Activated T-cell treated with anti-CD3 and anti-CD28 coated beads, Interleukin-2, amount 50 U/mL, for 4 hours (primary cell): ENCODE data around the gene SORBS1. TPM values are rescaled to one million over a fixed set of nuclear protein-coding genes. Genes with fewer than 3 reads are reported as not detected.
A peak's percentile ranks its signal among the peaks of the same experiment; 100 is the strongest.

ENCODE experiments used
- ATAC-seq, 2 donors: fragments of 200-7000 bp; cut with Tn5 transposase; one replicate each; pipeline ENCODE4 v1.10.0; 2021
- DNase-seq: peaks from one replicate; pipeline ENCODE4 v3.0.0-alpha.2; 2020
- H3K27me3 Mint-ChIP-seq: one replicate; pipeline ENCODE4 v1.8.0; 2021; ENCODE audit warnings: low read depth, mixed read lengths
- H3K36me3 Mint-ChIP-seq: one replicate; pipeline ENCODE4 v1.8.0; 2022; ENCODE audit warnings: mixed read lengths; ENCODE audit not compliant: insufficient read depth
- H3K4me1 Mint-ChIP-seq: one replicate; pipeline ENCODE4 v1.8.0; 2021; ENCODE audit warnings: low read depth, mixed read lengths
- H3K4me3 Mint-ChIP-seq: one replicate; pipeline ENCODE4 v1.8.0; 2021; ENCODE audit warnings: mild to moderate bottlenecking, moderate library complexity, mixed read lengths
- H3K9me3 Mint-ChIP-seq: one replicate; pipeline ENCODE4 v1.8.0; 2021; ENCODE audit warnings: mixed read lengths
- total RNA-seq, 3 donors: library from RNA; stranded (reverse); gene quantifications; one replicate each; pipeline ENCODE4 v1.2.1, GENCODE V29; 2021

The SORBS1 gene
- total RNA-seq: under 1 TPM; 0.32 to 0.46 (median 0.38) TPM

DNA sequence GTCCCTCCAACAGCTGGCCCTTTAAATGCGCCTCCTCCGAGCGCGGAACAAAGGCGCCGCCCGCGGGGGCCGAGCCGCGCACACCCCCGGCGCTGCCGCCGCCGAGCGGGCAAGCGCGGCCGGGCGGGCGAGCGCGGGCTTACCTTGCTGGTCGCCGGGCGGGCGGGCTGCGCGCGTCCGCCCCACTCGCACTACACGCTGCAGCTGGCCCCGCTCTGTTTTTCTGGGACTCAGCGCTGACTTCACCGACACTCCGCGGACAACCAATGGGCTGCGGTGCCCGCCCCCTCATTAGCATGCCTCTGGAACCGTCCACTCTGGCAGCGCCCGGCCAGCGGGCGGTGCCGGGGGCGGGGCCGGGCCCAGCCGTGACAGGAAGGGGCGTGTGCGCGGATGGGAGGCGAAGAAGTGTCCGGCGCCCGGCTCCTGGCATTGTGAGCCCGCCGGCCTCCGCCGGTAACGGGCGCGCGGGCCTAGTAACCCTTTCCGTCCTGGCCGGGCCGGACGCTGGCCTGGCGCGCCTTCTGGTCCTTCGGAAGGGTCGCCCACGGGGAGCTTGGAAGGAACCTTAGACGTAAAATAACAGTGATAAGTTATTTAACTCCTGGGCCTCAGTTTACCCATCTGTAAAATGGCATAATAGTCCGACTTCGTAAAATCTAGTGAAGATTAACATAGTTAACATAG lies at the start of gene SORBS1:
SORBS1 (minus strand) TSS at position 195 of the 687 bp plus-strand sequence. CDS start 120,236 bp downstream, outside the sequence.
- Mint-ChIP-seq H3K4me1 (peaks cover 11% of the 10 kb centered on the region), H3K27me3 (peaks cover 11% of the 10 kb centered on the region), H3K4me3 (peak within 1 kb of the TSS; percentile 98), H3K36me3 (no peaks in the 10 kb centered on the region), H3K9me3 (no peaks in the 10 kb centered on the region)
- DNase-seq (peak; percentile 68), ATAC-seq (peak; percentile 99)

DNA sequence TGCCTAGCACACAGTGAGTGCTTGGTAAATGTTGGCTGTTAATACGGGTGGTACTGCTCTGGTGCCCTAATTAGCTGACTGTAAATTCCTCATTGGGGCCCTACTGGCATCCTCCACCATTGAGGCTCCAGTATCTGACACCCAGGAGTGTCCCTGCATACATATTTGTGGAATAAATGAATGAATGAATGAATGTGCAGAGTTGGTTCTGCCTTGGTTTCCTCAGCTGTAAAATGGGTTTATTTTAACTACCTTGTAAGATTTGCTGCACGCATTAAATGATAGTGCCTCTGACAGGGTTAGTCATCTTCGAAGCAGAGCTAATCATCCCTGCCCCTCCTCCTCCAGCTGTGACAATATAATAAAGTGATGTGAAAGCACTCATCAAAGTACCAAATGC lies 49.6 kb upstream of the SORBS1 start:
- ATAC-seq: no peak
- Mint-ChIP-seq H3K4me3 (no peak overlapping the region), H3K27me3 (no peaks in the 10 kb centered on the region), H3K9me3 (no peaks in the 10 kb centered on the region), H3K36me3 (peaks cover 60% of the 10 kb centered on the region), H3K4me1 (no peaks in the 10 kb centered on the region)
- no peak for DNase-seq

DNA sequence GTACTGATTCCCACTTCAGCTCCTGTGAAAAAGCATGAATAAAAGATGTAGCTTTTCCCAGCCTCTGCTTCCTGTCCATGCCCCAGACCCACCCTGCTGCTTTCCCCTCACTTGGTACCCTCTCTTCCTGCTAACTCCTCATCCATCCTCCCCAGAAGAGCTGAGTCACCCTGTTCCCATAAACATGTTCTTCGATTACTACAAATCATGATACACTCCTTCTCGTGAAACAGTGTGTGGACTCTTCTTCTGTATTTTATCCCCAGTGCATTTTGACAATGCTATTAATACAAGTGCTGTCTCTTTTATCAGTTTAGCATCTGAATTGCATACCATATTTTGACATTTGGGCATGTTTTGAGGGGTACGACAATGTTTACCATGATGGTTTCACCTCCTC lies 45.8 kb upstream of the SORBS1 start:
- peaks cover 37% of the 10 kb centered on the region for H3K36me3 Mint-ChIP-seq
- no peak for ATAC-seq
- H3K4me1 Mint-ChIP-seq: no peaks in the 10 kb centered on the region
- H3K9me3 Mint-ChIP-seq: no peaks in the 10 kb centered on the region
- no peak for DNase-seq
- H3K27me3 Mint-ChIP-seq: no peaks in the 10 kb centered on the region
- H3K4me3 Mint-ChIP-seq: no peak overlapping the region

DNA sequence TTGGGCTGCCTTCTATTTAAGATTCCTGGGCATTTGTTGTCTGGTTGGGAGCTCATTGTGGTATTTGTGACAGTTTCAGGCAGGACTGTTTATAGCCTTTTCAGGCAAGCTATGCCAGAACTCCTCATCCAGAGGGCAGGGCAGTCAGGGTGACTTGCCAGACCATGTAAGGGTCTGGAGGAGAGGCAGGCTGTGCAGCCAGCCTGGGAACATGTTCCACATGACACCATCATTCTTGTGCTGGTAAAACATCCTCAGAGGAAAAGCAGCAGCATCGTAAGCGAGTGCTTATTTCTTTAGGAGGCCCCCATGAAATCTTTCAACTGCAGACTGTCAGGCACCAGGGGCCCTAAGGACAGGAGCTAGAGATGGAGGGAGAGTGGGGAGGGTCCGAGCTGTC lies 44.0 kb upstream of the SORBS1 start:
- H3K9me3 Mint-ChIP-seq: no peaks in the 10 kb centered on the region
- no peak for ATAC-seq
- H3K4me3 Mint-ChIP-seq: no peak overlapping the region
- H3K27me3 Mint-ChIP-seq: no peaks in the 10 kb centered on the region
- no peaks in the 10 kb centered on the region for H3K4me1 Mint-ChIP-seq
- peaks cover 30% of the 10 kb centered on the region for H3K36me3 Mint-ChIP-seq
- DNase-seq: no peak

DNA sequence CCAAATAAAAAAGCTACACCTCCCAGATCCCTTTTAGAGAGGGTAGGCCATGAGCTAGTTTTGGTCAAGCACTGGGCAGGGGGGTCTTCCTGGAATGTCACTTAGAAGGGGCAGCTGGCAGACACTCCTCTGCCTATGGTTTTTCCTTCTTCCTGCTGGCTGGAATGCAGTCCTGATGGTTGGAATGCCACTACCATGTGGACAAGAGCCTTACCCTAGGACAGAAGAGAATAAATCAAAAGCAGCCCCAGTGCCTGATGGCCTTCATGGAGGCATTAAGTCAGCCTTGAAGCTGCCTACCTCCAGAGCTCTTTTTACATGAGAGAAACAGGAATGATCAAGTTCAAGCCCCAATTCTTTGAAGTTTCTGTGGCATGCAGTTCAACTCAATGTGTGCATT lies 43.5 kb upstream of the SORBS1 start:
- ATAC-seq: no peak
- H3K9me3 Mint-ChIP-seq: no peaks in the 10 kb centered on the region
- H3K4me3 Mint-ChIP-seq: no peak overlapping the region
- H3K27me3 Mint-ChIP-seq: no peaks in the 10 kb centered on the region
- peaks cover 26% of the 10 kb centered on the region for H3K36me3 Mint-ChIP-seq
- no peak for DNase-seq
- no peaks in the 10 kb centered on the region for H3K4me1 Mint-ChIP-seq

DNA sequence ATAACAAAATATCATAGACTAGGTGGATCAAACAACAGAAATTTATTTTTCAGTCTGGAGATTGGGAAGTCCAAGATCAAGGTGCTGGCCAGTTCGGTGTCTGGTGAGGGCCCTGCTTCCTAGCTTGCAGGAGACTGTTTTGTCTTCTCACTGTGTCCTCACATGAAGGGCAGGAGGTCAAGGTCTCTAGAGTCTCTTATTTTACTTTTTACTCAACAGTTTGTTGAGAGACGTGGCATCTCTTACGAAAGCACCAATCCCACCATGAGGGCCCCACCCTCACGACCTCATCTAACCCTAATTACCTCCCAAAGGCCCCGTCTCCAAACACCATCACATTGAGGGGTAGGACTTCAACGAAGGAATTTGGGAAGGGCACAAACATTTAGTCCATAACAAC lies 41.2 kb upstream of the SORBS1 start:
- no peaks in the 10 kb centered on the region for H3K9me3 Mint-ChIP-seq
- peaks cover 15% of the 10 kb centered on the region for H3K36me3 Mint-ChIP-seq
- DNase-seq (no peak), ATAC-seq (no peak)
- no peak overlapping the region for H3K4me3 Mint-ChIP-seq
- no peaks in the 10 kb centered on the region for H3K4me1 Mint-ChIP-seq
- H3K27me3 Mint-ChIP-seq: peaks cover 4% of the 10 kb centered on the region

DNA sequence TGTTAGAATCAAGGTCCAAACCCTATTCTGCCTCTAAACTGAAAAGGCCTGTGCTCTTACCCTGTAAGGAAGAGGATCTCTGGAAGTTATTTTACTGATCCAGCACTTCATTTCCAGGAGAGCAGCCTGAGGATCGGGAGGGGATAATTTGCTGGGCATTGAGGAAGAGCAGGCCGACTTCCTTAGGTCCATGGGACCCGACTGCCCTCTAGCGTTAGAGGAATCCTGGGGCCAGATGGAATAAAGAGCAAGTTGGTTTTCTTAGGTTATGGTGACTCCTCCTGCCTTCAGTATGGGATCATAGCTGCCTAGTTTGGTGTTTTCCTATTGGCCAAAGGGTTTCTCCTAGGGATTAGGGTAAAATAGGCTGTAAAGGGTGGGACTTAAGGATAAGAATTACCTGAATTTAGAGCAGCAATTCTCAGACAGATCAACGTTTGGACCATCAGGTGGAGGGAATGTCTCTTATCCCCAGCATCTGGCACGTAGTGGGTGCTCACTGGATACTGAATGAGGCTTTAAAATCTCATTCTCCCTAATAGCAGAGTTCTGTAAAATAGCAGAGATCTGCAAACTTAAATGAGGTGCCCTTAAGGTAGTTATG lies 40.0 kb upstream of the SORBS1 start:
- Mint-ChIP-seq H3K36me3 (peaks cover 6% of the 10 kb centered on the region), H3K27me3 (peaks cover 7% of the 10 kb centered on the region), H3K4me3 (no peak overlapping the region), H3K9me3 (no peaks in the 10 kb centered on the region), H3K4me1 (no peaks in the 10 kb centered on the region)
- ATAC-seq: peak in 1 of 2 donors; percentile 67
- DNase-seq: peak; percentile 16

DNA sequence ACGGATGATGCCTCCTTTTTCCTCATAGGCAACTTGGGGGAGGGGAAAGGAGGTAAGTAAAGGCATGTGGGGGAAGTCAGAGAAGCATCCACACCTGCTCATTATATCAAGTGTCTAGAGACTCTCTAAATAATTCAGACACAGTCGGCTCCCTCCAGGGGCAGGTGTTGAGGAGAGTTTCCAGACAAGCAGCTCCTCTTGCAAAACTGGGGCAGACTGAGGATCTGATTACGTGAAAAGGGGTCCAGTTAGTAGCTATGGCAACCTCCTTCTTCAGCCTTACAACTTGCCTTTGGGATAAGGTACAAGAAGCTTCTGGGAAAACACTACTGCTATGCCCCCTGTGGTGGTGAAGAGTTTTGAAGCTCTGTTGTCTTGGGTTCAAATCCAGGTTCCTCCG lies 39.0 kb upstream of the SORBS1 start:
- Mint-ChIP-seq H3K4me1 (no peaks in the 10 kb centered on the region), H3K4me3 (no peak overlapping the region), H3K27me3 (peaks cover 8% of the 10 kb centered on the region), H3K36me3 (no peaks in the 10 kb centered on the region), H3K9me3 (no peaks in the 10 kb centered on the region)
- DNase-seq: no peak
- ATAC-seq: no peak

DNA sequence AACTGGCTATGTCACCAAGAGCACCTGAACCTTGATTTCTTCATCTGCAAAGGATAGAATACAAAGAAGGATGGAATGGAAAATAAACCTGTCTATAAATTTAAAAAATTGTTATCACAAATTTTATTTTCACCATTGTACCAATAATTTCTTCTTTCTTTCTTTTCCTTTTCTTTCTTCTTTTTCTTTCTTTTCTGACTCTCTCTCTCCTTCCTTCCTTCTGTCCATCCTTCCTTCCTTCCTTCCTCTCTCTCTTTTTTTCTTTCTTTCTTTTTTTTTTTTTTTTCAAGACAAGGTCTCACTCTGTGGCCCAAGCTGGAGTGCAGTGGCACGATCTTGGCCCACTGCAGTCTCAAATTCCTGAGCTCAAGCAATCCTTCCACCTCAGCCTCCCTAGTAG lies 36.6 kb upstream of the SORBS1 start:
- Mint-ChIP-seq H3K9me3 (no peaks in the 10 kb centered on the region), H3K36me3 (no peaks in the 10 kb centered on the region), H3K27me3 (peaks cover 10% of the 10 kb centered on the region), H3K4me3 (no peak overlapping the region), H3K4me1 (no peaks in the 10 kb centered on the region)
- DNase-seq (no peak), ATAC-seq (no peak)

DNA sequence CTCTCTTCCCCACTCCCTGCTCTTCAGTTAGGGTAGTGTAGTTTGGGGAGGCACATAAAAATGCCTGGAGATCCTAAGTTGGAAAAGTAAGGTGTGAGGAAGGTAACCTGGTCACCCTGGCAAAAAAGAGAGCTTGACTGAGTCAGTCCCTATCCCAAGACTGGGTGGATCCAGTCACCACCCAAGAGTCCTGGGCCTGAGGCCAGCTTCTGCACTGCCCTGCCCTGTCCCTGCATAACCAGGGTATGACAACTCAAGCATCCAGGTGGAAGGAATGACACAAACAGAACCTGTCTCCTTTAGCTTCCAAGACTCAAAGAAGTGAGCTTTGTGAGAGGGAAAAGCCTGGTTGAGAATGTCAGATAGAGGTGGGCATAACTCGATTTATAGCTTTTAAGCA lies 26.9 kb upstream of the SORBS1 start:
- Mint-ChIP-seq H3K36me3 (no peaks in the 10 kb centered on the region), H3K27me3 (peaks cover 10% of the 10 kb centered on the region), H3K4me3 (no peak overlapping the region), H3K4me1 (no peaks in the 10 kb centered on the region), H3K9me3 (no peaks in the 10 kb centered on the region)
- no peak for DNase-seq
- no peak for ATAC-seq

DNA sequence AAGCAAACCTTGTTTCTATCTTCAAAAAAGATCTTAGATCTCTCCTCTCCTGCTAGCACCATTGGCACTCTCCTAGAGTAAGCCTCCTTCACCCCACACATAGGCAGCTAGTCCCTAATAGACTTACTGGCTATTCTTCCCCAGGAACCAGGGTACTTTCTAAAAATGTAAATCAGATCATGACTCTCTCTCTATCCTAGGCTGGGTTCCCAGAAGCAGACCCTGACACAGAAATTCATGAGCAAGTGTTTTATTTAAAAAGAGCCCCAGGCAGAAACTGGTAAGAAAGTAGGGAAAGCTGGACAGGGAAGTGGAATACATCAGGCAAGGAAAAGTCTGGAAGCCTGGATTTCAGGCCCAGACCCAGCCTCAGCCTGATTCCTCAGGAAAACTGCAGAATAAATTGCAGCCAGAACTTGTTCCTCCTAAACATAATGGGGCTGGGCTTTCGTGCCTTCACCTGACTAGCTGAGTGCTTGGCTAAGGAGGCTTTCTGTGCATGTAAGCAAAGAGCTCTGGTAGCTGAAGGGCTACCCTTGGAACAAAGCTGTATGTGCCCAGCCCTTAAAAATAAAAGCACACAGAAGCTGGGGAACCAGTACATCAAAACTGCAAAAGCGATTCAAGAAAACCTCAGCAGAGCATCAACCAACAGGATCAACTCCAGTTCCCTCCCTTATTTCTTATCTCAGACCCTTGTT lies 18.8 kb upstream of the SORBS1 start:
- no peak for DNase-seq
- Mint-ChIP-seq H3K36me3 (no peaks in the 10 kb centered on the region), H3K27me3 (peaks cover 14% of the 10 kb centered on the region), H3K4me1 (no peaks in the 10 kb centered on the region), H3K4me3 (no peak overlapping the region), H3K9me3 (no peaks in the 10 kb centered on the region)
- no peak for ATAC-seq

DNA sequence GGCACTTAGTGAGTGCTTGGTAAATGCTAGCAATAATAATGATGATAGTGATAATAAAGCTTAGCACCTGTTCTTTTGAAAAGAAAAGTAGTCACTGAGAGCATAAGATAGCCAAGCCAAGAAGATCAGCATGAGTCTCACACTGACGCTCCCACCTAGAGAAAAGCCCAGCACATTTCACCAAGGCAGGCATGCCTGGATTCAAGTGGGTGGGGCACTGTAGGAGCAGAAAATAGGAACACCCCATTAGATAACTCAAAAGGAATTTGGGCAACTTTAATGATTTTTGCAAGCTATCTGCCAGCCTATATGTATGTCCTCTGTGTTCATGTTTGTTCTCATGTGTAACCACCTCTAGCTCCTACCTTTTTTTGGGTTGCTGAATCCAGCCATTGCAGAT lies 18.1 kb upstream of the SORBS1 start:
- no peaks in the 10 kb centered on the region for H3K36me3 Mint-ChIP-seq
- H3K4me3 Mint-ChIP-seq: no peak overlapping the region
- H3K9me3 Mint-ChIP-seq: no peaks in the 10 kb centered on the region

DNA sequence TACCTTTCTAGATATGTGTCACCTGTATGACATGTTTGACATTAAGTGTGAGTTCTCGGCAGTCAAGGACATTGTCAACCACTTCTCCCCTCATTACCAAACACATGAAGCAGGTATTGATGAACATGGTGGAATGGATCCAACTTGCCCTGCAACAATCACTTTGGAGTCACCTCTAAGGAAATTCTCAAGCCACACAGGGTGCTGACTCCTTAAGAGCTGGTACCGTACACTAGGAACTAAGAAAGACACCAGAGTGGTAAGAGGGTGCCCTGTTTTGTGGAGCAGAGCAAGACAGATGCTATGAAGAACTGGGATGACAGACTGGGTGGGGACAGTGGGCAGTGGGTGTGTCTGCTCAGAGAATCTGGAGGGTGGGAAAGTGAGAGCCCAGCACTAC lies 17.4 kb upstream of the SORBS1 start:
- no peaks in the 10 kb centered on the region for H3K4me1 Mint-ChIP-seq
- no peak overlapping the region for H3K4me3 Mint-ChIP-seq
- no peaks in the 10 kb centered on the region for H3K36me3 Mint-ChIP-seq
- no peaks in the 10 kb centered on the region for H3K9me3 Mint-ChIP-seq
- H3K27me3 Mint-ChIP-seq: peaks cover 20% of the 10 kb centered on the region
- DNase-seq: no peak
- no peak for ATAC-seq

More for the DNA sequence above, 18.1 kb upstream of the SORBS1 start:
- no peak for ATAC-seq
- no peak for DNase-seq
- Mint-ChIP-seq H3K4me1 (no peaks in the 10 kb centered on the region), H3K27me3 (peaks cover 15% of the 10 kb centered on the region)

DNA sequence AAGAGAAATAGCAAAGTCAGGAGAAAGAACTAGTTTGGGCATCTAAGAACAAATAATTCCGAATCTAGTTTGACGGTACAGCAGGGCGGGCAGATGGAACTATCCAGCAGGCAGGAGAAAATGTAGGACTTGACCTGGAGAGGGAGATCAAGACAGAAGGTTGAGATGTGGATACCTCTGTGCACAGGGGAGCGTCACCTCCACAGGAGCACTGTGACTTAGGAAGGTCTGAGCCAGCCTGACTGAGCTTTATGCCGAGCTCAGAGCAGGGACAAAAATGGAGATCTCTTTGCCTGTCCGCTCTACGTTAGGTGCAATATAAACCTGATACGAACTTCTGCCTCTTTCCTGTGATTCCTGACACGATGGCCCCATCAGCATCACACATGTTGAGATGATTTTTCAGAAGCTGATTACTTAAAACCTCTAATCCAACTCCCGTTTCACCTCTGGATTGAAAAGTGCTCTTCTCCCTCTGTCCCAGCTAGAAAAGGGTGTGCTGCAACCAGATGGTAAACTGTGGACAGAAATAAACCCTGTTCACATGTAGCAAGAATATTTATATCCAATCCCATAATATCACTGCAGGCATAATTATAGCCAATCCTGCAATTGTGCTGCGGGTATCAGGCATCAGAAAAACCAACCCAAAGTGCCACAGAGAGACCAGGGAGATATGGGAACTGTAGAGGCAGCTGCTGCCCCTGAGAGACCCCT lies 13.6 kb upstream of the SORBS1 start:
- no peaks in the 10 kb centered on the region for H3K36me3 Mint-ChIP-seq

More for the DNA sequence above, 13.6 kb upstream of the SORBS1 start:
- Mint-ChIP-seq H3K4me1 (no peaks in the 10 kb centered on the region), H3K27me3 (peaks cover 27% of the 10 kb centered on the region), H3K9me3 (no peaks in the 10 kb centered on the region), H3K4me3 (no peak overlapping the region)
- no peak for ATAC-seq
- no peak for DNase-seq
